Upper lobe of left lung (tissue), 4 donors: ENCODE data around the gene ATP9A.

Experiments
- CTCF ChIP-seq, 6 experiments: fragments of 450-650 bp in 4 of 6; fragments of 200-600 bp in 2 of 6; sonication (generic) in 2 of 6; IDR thresholded peaks; one replicate each; pipeline ENCODE4 v1.5.1; 2016 to 2019; ENCODE audit warnings: antibody characterized with exemption in 6 of 6
- POLR2A ChIP-seq, 4 donors: fragments of 450-650 bp; IDR thresholded peaks; one replicate each; pipeline ENCODE4 v1.5.1; 2016 to 2017; ENCODE audit warnings: antibody characterized with exemption in 4 of 4, mild to moderate bottlenecking in 2 of 4

- TF ChIP-seq CTCF (IDR thresholded peaks at IDR 0.05): no peak
- TF ChIP-seq POLR2A (IDR thresholded peaks at IDR 0.05): no peak
Observed at GRCh38 chr20:51640743-51641142, 127.4 kb downstream of the ATP9A start.
